Activated CD4-positive, alpha-beta memory T cell treated with anti-CD3 and anti-CD28 coated beads, Interleukin-2, amount 10 ng/mL, durations not matched to agents 7 days and 5 days (primary cell): Measurements from ENCODE around the gene ZPBP. TPM values are rescaled to one million over a fixed set of nuclear protein-coding genes. Genes with fewer than 3 reads are reported as not detected.

ENCODE experiments used
- CTCF ChIA-PET: fragments of 350-600 bp; sonication (Branson Sonifier 250); formaldehyde crosslinking; loops from one replicate; lab custom pipeline; 2021; ENCODE audit warnings: antibody characterized with exemption, inconsistent platforms; lab: Charles Lee
- POLR2A ChIA-PET: fragments of 350-600 bp; sonication (Branson Sonifier 250); formaldehyde crosslinking; loops from one replicate; lab custom pipeline; 2021; ENCODE audit warnings: antibody characterized with exemption; lab: Charles Lee
- DNase-seq: peaks from one replicate; pipeline ENCODE4 v3.0.0-alpha.2; 2020
- H3K27ac Mint-ChIP-seq: one replicate; pipeline ENCODE4 v1.8.0; 2021; ENCODE audit warnings: mild to moderate bottlenecking, mixed read lengths
- H3K27me3 Mint-ChIP-seq: one replicate; pipeline ENCODE4 v1.8.0; 2021; ENCODE audit warnings: mixed read lengths
- H3K36me3 Mint-ChIP-seq: one replicate; pipeline ENCODE4 v1.8.0; 2021; ENCODE audit warnings: low read depth, mixed read lengths
- H3K4me1 Mint-ChIP-seq: one replicate; pipeline ENCODE4 v1.8.0; 2021; ENCODE audit warnings: mixed read lengths
- H3K4me3 Mint-ChIP-seq: one replicate; pipeline ENCODE4 v1.8.0; 2021; ENCODE audit warnings: mild to moderate bottlenecking, mixed read lengths
- H3K9me3 Mint-ChIP-seq: one replicate; pipeline ENCODE4 v1.8.0; 2021; ENCODE audit warnings: mixed read lengths
- total RNA-seq, 2 experiments: library from RNA; stranded (reverse); gene quantifications; one replicate each; pipeline ENCODE4 v1.2.3, GENCODE V29; 2021

ZPBP gene, protein sequence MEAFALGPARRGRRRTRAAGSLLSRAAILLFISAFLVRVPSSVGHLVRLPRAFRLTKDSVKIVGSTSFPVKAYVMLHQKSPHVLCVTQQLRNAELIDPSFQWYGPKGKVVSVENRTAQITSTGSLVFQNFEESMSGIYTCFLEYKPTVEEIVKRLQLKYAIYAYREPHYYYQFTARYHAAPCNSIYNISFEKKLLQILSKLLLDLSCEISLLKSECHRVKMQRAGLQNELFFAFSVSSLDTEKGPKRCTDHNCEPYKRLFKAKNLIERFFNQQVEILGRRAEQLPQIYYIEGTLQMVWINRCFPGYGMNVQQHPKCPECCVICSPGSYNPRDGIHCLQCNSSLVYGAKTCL
- not detected for total RNA-seq

DNA sequence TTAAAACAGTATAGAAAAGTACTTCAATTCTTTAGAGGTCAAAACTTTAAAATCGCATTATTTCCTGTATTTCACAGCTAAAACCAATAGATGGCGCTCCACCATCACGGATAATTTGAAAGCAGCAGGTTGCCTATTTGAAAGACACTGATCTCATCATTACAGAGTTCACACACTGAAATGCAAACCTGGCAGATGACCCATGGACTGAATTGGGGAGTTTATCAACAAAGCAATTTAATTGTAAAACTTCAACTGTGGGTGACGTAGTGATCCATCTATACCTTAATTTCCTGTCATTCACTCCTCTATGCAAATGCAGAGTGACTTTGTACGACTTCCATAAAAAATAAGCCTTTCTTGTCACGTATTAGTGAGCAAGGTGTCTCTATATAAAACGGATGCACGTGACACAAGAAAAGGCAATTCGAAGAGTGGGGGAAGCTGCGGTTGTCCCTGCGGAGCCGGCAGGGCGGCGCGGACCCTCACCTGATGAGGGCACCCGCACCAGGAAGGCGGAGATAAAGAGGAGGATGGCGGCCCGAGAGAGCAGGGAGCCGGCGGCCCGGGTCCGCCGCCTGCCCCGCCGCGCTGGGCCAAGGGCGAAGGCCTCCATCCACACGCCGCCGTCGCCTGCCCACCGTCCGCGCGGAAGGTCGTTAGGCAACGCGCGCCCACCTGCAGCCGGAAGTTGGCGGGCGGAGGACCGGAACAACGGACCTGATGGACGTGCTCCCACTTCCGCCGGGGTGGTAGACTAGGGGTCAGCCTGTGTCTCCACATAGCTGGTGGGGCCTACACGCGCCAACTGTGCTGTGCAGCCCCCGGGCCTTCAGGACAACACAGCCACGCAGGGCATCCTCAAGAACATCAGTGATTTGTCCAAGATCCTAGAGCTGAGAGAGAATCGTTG, at the start of gene ZPBP:
Gene ZPBP, minus strand, starts transcription at position 668 of the 913 bp plus-strand sequence. Its CDS starts 52 bp downstream, at position 616.
- H3K36me3 Mint-ChIP-seq: no peaks in the 10 kb centered on the region
- peak within 1 kb of the TSS; percentile 47 for H3K27ac Mint-ChIP-seq
- peak within 1 kb of the TSS; percentile 73 for H3K4me3 Mint-ChIP-seq
- POLR2A ChIA-PET: interaction anchor here (0.7 to 1.1 kb wide), 3 partner anchors 112 to 583 kb away, joined by 3 to 5 read pairs (median 4); no protein-coding TSS in a partner anchor
- H3K4me1 Mint-ChIP-seq: peaks cover 4% of the 10 kb centered on the region
- CTCF ChIA-PET: interaction anchor here (0.6 to 3.7 kb wide), 42 partner anchors 11 to 1275 kb away, joined by 3 to 35 read pairs (median 4); partner anchors contain the start of gene FIGNL1
- DNase-seq: peak; percentile 43
- peaks cover 19% of the 10 kb centered on the region for H3K27me3 Mint-ChIP-seq
- H3K9me3 Mint-ChIP-seq: no peaks in the 10 kb centered on the region

DNA sequence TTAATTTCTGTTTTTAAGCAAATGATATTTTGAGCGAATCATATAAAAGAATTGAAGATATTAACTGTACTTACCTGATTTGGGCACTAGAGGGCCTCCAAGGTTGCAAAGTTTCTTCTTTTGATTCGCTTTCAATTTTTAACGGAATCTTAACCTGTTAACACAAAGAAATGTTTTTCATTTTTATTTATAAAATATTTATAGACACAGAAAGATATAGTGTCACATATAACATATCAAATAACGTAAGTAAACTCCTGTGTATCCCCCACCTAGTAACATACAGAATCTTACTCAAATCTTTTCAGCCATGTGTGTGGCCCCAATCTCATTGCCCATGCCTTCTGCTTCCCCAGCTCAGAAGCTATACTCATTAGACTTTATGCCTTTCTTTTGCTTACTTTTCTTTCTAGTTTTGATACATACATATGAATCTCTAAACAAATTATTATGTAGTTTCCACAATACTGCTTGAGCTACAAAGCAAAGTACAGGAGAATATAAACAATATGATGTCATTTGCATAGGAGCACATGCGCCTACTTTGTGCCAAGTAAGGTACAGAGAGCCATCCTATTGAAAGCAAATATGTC, 49.5 kb upstream of the ZPBP start:
- ChIA-PET CTCF (interaction anchor here (0.8 to 4.6 kb wide), 18 partner anchors 10 to 326 kb away, joined by 3 to 65 read pairs (median 4); partner anchors contain the start of genes FIGNL1 and IKZF1), POLR2A (interaction anchor here (0.6 to 1.0 kb wide), 4 partner anchors 10 to 233 kb away, joined by 3 to 4 read pairs (median 3); no protein-coding TSS in a partner anchor)
- Mint-ChIP-seq H3K27me3 (peaks cover 12% of the 10 kb centered on the region), H3K4me3 (peak overlapping the region; percentile 29), H3K9me3 (no peaks in the 10 kb centered on the region), H3K4me1 (peaks cover 42% of the 10 kb centered on the region), H3K27ac (peak overlapping the region; percentile 42), H3K36me3 (no peaks in the 10 kb centered on the region)
- no peak for DNase-seq

DNA sequence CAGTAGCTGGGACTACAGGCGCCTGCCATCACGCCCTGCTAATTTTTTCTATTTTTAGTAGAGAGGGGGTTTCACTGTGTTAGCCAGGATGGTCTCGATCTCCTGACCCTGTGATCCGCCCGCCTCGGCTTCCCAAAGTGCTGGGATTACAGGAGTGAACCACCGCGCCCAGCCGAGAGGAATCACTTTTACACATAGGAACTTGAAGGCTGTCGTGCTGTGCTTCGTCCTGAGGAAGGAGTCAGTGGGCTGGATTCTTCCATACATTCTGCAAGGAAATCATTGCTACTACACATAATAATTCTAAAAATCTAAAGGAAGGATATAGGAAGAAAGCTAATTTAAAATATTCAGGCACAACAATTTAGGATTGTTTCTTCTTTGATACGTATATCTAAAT, 48.8 kb upstream of the ZPBP start:
- DNase-seq: no peak
- H3K36me3 Mint-ChIP-seq: no peaks in the 10 kb centered on the region
- no peak overlapping the region for H3K4me3 Mint-ChIP-seq
- peaks cover 37% of the 10 kb centered on the region for H3K4me1 Mint-ChIP-seq
- peaks cover 12% of the 10 kb centered on the region for H3K27me3 Mint-ChIP-seq
- CTCF ChIA-PET: interaction anchor here (0.6 to 4.6 kb wide), 12 partner anchors 14 to 327 kb away, joined by 3 to 65 read pairs (median 6); partner anchors contain the start of gene FIGNL1
- POLR2A ChIA-PET: no interaction called here
- no peaks in the 10 kb centered on the region for H3K9me3 Mint-ChIP-seq
- no peak overlapping the region for H3K27ac Mint-ChIP-seq

DNA sequence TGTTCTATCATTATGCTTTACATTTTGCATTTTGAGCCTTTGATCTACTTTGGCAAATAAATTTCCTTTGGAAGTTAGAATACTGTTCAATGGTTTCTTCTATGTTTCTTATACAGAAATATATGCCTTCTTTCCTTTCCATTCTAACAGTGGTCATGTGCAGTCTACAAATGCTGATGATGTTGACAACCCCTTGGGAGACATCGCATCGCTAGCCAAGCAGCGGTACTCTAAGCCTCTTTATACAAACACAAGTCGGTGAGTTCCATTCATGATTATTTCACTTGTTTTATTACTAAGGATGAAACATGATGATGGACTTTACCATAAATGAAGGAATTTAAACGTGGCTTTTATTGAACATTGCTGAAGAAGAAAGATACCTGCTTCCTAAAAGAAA, 48.1 kb upstream of the ZPBP start:
- POLR2A ChIA-PET: no interaction called here
- DNase-seq: no peak
- CTCF ChIA-PET: no interaction called here
- Mint-ChIP-seq H3K27ac (no peak overlapping the region), H3K4me1 (peaks cover 30% of the 10 kb centered on the region), H3K4me3 (no peak overlapping the region), H3K9me3 (no peaks in the 10 kb centered on the region), H3K36me3 (no peaks in the 10 kb centered on the region), H3K27me3 (peaks cover 12% of the 10 kb centered on the region)

DNA sequence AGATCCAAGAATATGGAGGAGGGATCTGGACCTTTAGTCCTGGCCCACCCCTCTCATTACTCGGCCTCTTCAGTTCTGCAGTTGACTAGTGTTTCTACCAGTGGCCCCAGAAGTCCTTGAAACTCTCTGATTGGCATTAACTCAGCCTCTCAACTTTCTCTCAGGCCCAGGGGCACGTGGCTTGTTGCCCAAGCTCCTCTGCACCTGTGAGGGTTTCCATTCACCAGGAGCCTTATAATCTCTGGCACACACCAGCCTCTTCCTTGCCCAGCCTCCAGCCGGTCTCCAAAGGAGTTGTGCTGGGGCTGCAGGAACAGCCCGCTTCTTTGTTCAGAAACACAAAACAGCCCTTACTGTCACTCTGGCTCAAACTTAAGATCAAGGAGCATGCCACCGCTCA, 47.6 kb upstream of the ZPBP start:
- POLR2A ChIA-PET: no interaction called here
- Mint-ChIP-seq H3K4me3 (no peak overlapping the region), H3K27ac (no peak overlapping the region), H3K9me3 (no peaks in the 10 kb centered on the region), H3K4me1 (peaks cover 25% of the 10 kb centered on the region), H3K27me3 (peaks cover 14% of the 10 kb centered on the region), H3K36me3 (no peaks in the 10 kb centered on the region)
- DNase-seq: no peak
- CTCF ChIA-PET: no interaction called here

DNA sequence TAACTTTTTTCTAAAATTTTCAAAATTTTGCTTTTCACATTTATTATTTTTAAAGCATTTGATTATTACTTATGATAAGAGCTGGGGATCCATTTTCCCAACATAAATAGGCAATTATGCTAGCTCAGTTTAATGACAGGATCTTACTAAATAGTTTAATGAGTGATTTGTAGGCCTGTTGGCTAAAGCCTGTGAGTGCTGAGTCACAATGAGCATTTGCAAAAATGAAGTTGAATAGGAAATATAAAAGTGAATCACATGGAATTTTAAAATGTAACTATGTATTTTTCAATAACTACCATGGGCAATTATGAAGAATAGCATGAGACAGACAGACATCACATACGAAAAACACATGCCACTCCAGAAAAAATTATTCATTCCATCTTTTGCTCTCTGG, 45.1 kb upstream of the ZPBP start:
- H3K9me3 Mint-ChIP-seq: no peaks in the 10 kb centered on the region

DNA sequence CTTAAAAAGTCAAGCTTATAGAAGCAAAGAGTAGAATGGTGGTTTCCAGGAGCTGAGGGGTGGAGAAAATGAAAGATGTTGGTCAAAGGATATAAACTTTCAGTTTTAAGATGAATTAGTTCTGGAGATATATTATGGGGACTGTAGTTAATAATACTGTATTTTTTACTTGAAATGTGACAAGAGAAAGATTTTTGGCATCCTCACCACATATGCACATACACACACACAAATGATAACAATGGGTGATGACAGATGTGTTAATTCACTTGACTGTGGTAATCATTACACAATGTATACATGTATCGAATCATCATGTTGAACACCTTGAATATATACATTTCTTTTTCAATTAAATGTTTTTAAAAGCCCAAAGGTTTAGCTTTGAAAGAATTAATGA, 32.7 kb upstream of the ZPBP start:
- POLR2A ChIA-PET: no interaction called here
- CTCF ChIA-PET: interaction anchor here (1.2 kb wide), 1 partner anchor 80 kb away, joined by 3 read pairs; no protein-coding TSS in a partner anchor
- Mint-ChIP-seq H3K27me3 (peaks cover 12% of the 10 kb centered on the region), H3K27ac (no peak overlapping the region), H3K9me3 (no peaks in the 10 kb centered on the region), H3K4me3 (no peak overlapping the region), H3K4me1 (peaks cover 4% of the 10 kb centered on the region), H3K36me3 (no peaks in the 10 kb centered on the region)
- no peak for DNase-seq

More for the DNA sequence above, 45.1 kb upstream of the ZPBP start:
- Mint-ChIP-seq H3K36me3 (no peaks in the 10 kb centered on the region), H3K27me3 (peaks cover 28% of the 10 kb centered on the region), H3K4me3 (no peak overlapping the region), H3K4me1 (peaks cover 8% of the 10 kb centered on the region), H3K27ac (no peak overlapping the region)
- POLR2A ChIA-PET: no interaction called here
- DNase-seq: no peak
- CTCF ChIA-PET: no interaction called here

DNA sequence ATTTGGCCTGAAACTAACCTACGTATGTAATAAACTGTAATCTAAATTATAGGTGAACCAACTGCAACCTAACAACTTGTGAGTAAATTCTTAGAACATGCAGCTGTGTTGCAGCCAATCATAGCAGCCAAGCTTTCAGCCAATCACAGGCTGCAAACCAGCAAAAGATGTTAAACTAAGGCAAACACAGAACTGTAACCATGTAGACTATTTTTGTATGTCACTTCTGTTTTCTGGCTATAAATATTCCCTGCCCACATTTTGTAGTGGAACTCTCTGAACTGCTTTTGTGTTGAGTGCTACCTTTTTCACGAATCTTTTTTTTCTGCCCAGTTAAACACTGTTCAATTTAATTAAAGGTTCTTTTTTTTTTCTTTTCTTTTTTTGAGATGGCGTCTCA, 28.2 kb upstream of the ZPBP start:
- H3K9me3 Mint-ChIP-seq: no peaks in the 10 kb centered on the region
- peaks cover 28% of the 10 kb centered on the region for H3K27me3 Mint-ChIP-seq
- H3K4me1 Mint-ChIP-seq: peaks cover 4% of the 10 kb centered on the region
- H3K4me3 Mint-ChIP-seq: no peak overlapping the region
- H3K36me3 Mint-ChIP-seq: no peaks in the 10 kb centered on the region
- ChIA-PET CTCF (interaction anchor here (0.9 to 6.0 kb wide), 3 partner anchors 29 to 298 kb away, joined by 3 to 45 read pairs (median 3); no protein-coding TSS in a partner anchor), POLR2A (no interaction called here)
- no peak overlapping the region for H3K27ac Mint-ChIP-seq
- DNase-seq: no peak

DNA sequence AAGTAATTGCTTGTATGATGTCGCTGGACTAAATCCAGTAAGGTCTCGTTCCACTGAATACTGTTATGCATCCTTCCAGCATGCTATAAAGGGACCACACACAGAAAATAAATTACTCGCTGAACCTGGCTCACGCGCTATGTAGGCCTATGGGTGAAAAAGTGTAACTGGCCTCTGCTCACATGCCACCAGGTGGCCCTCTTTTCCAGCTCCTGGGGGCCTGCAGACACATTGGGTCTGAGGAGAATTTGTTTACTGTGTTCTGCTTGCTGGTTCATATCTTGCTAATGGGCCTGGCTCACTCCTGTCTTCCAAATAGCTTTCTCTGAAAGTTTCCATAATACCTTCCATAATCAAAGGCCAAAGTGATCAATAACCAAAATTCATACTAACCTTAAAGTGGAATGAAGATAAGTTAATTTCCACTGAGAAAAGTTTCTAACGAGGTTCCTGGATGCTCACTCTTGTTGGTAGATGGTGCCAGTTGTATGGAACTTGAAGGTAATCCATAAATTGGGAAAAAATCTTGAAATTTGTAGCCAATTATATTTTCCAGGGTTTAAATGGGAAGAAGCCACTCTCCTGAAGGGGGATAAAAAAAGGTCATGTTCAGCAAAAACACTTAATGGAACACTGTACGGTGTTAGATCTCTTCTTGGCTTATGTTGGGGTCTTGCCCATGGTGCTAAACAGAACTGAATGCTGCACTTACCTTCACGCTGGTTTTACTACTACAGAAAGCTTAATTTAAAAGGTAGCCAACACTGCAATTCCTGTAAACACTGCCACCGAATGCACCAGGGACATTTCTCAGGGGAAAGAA, 27.0 kb upstream of the ZPBP start:
- Mint-ChIP-seq H3K4me1 (no peaks in the 10 kb centered on the region), H3K9me3 (no peaks in the 10 kb centered on the region), H3K27me3 (peaks cover 34% of the 10 kb centered on the region), H3K36me3 (no peaks in the 10 kb centered on the region), H3K4me3 (no peak overlapping the region), H3K27ac (no peak overlapping the region)
- CTCF ChIA-PET: interaction anchor here (0.7 to 6.0 kb wide), 6 partner anchors 9 to 348 kb away, joined by 3 to 45 read pairs (median 4); no protein-coding TSS in a partner anchor
- DNase-seq: peak; percentile 47
- POLR2A ChIA-PET: no interaction called here

DNA sequence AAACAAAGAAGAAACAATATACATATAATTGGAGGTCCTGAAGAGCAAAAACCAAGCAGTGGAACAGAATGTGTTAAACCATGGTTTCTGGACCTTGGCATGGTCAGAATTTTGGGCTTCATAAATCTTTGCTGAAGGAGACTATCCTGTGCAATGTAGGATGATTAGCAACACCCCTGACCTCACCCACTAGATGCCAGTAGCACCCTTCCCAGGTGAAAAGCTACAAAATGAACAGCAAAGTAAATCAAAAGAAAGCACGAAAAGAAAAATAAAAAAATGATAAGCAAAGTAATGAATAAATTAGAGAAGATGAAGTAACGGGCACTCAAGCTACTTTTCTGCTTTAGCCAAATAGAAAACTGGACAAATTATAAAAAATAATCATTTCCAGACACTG, 19.2 kb upstream of the ZPBP start:
- Mint-ChIP-seq H3K27ac (no peak overlapping the region), H3K4me3 (no peak overlapping the region), H3K9me3 (no peaks in the 10 kb centered on the region), H3K4me1 (peaks cover 1% of the 10 kb centered on the region), H3K36me3 (no peaks in the 10 kb centered on the region), H3K27me3 (peaks cover 45% of the 10 kb centered on the region)
- no peak for DNase-seq
- CTCF ChIA-PET: interaction anchor here (1.1 to 3.0 kb wide), 4 partner anchors 19 to 521 kb away, joined by 3 to 13 read pairs (median 3); no protein-coding TSS in a partner anchor
- POLR2A ChIA-PET: interaction anchor here (1.0 kb wide), 1 partner anchor 8 kb away, joined by 3 read pairs; no protein-coding TSS in a partner anchor

DNA sequence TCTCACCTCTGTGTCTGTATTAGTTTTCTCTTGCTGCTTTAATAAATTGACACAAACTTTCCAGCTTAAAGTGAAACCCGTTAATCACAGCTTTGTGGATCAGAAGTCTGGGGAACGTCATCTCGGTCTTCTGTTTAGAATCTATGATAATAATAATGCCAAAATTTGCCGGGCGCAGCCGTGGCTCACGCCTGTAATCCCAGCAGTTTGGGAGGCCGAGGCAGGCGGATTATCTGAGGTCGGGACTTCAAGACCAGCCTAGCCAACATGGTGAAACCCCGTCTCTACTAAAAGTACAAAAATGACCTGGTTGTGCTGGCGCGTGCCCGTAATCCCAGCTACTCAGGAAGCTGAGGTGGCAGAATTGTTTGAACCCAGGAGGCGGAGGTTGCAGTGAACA, 8.8 kb upstream of the ZPBP start:
- peaks cover 42% of the 10 kb centered on the region for H3K27me3 Mint-ChIP-seq
- H3K36me3 Mint-ChIP-seq: no peaks in the 10 kb centered on the region
- no peak for DNase-seq
- H3K4me3 Mint-ChIP-seq: no peak overlapping the region
- no peak overlapping the region for H3K27ac Mint-ChIP-seq
- ChIA-PET POLR2A (no interaction called here), CTCF (no interaction called here)
- H3K9me3 Mint-ChIP-seq: no peaks in the 10 kb centered on the region
- H3K4me1 Mint-ChIP-seq: no peaks in the 10 kb centered on the region

DNA sequence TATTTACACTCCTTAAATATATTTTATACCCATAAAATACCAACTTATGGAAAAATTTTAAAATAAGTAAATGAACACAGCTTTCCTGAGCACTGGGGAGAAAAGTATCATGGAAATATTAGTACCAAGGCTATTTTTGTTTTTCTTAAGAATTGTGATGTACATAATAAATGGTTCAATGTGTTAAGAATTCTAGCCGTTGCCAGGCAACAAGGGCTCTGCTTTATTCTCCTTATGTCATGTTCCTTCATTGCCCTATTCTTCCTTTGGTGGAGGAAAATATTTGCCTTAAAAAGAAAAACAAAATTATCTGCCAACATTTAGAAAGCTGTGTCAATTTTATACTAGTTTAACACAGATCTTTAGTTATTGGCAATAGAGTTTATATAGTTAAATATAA, 2.6 kb upstream of the ZPBP start:
- H3K27me3 Mint-ChIP-seq: peaks cover 25% of the 10 kb centered on the region
- no peak overlapping the region for H3K4me3 Mint-ChIP-seq
- no peak overlapping the region for H3K27ac Mint-ChIP-seq
- DNase-seq: no peak
- H3K4me1 Mint-ChIP-seq: peaks cover 4% of the 10 kb centered on the region
- no peaks in the 10 kb centered on the region for H3K36me3 Mint-ChIP-seq
- POLR2A ChIA-PET: no interaction called here
- no peaks in the 10 kb centered on the region for H3K9me3 Mint-ChIP-seq
- CTCF ChIA-PET: no interaction called here
